Astrocyte (in vitro differentiated cells and primary cell): ENCODE data around the gene AMPD3. TPM values are rescaled to one million over a fixed set of nuclear protein-coding genes. Genes with fewer than 3 reads are reported as not detected.

Experiments used
- DNase-seq: peaks from one replicate; pipeline ENCODE4 v3.0.0-alpha.2; 2010; ENCODE audit warnings: low read depth
- FAIRE-seq: peaks from 2 replicates; lab custom pipeline; 2011; peaks lifted over from hg19 to GRCh38; lab: Jason Lieb, UNC
- H2AFZ ChIP-seq: 2 replicates; pipeline ENCODE4 v1.6.0; 2012; ENCODE audit warnings: low read depth, low read length, inconsistent platforms
- H3K27ac ChIP-seq: 2 replicates; pipeline ENCODE4 v1.5.1; 2011; ENCODE audit warnings: low read depth, low read length, inconsistent platforms
- H3K27me3 ChIP-seq: 2 replicates; pipeline ENCODE4 v1.6.0; 2011; ENCODE audit warnings: low read length, inconsistent platforms; ENCODE audit not compliant: insufficient read depth
- H3K36me3 ChIP-seq: 2 replicates; pipeline ENCODE4 v1.5.1; 2011; ENCODE audit warnings: low read length, inconsistent platforms; ENCODE audit not compliant: insufficient read depth
- H3K4me1 ChIP-seq: 2 replicates; pipeline ENCODE4 v1.5.1; 2011; ENCODE audit warnings: low read length, inconsistent platforms; ENCODE audit not compliant: insufficient read depth
- H3K4me2 ChIP-seq: 2 replicates; pipeline ENCODE4 v1.6.0; 2012; ENCODE audit warnings: low read length, inconsistent platforms
- H3K4me3 ChIP-seq: 2 replicates; pipeline ENCODE4 v1.5.1; 2011; ENCODE audit warnings: low read depth, mild to moderate bottlenecking, low read length, inconsistent platforms; ENCODE audit not compliant: insufficient read depth
- H3K79me2 ChIP-seq: 2 replicates; pipeline ENCODE4 v1.6.0; 2012; ENCODE audit warnings: mild to moderate bottlenecking, low read length, inconsistent platforms; ENCODE audit not compliant: insufficient read depth
- H3K9ac ChIP-seq: 2 replicates; pipeline ENCODE4 v1.6.0; 2012; ENCODE audit warnings: mild to moderate bottlenecking, low read length, inconsistent platforms
- H3K9me3 ChIP-seq: 2 replicates; pipeline ENCODE4 v1.5.1; 2012; ENCODE audit warnings: low read depth, mild to moderate bottlenecking, low read length, inconsistent platforms; ENCODE audit not compliant: insufficient read depth
- H4K20me1 ChIP-seq: 2 replicates; pipeline ENCODE4 v1.6.0; 2012; ENCODE audit warnings: low read length, inconsistent platforms; ENCODE audit not compliant: insufficient read depth
- H3K27ac Mint-ChIP-seq: one replicate; pipeline ENCODE4 v1.8.0; 2021; ENCODE audit warnings: mild to moderate bottlenecking, mixed read lengths; ENCODE audit not compliant: unreplicated experiment
- H3K27me3 Mint-ChIP-seq: one replicate; pipeline ENCODE4 v1.8.0; 2021; ENCODE audit warnings: low read depth, mixed read lengths; ENCODE audit not compliant: unreplicated experiment
- H3K36me3 Mint-ChIP-seq: one replicate; pipeline ENCODE4 v1.8.0; 2021; ENCODE audit warnings: low read depth, mixed read lengths; ENCODE audit not compliant: unreplicated experiment
- H3K4me1 Mint-ChIP-seq: one replicate; pipeline ENCODE4 v1.8.0; 2021; ENCODE audit warnings: low read depth, mixed read lengths; ENCODE audit not compliant: unreplicated experiment
- H3K4me3 Mint-ChIP-seq: one replicate; pipeline ENCODE4 v1.8.0; 2021; ENCODE audit warnings: mild to moderate bottlenecking, moderate library complexity, mixed read lengths; ENCODE audit not compliant: unreplicated experiment
- H3K9me3 Mint-ChIP-seq: one replicate; pipeline ENCODE4 v1.8.0; 2021; ENCODE audit warnings: mild to moderate bottlenecking, mixed read lengths; ENCODE audit not compliant: unreplicated experiment
- EZH2 ChIP-seq: IDR thresholded peaks from 2 replicates; pipeline ENCODE4 v1.6.1; 2012; ENCODE audit warnings: mild to moderate bottlenecking, low read length, inconsistent platforms; ENCODE audit not compliant: insufficient read depth
- total RNA-seq: library from RNA; stranded (reverse); gene quantifications from 2 replicates; pipeline ENCODE4 v1.2.1, GENCODE V29; 2021
- TF ChIP-seq, protein P1 (sequence below): IDR thresholded peaks from 2 replicates; pipeline ENCODE4 v1.5.1; 2011; ENCODE audit warnings: low read depth, mild to moderate bottlenecking, inconsistent platforms, low read length, moderate library complexity; ENCODE audit not compliant: insufficient read depth

The AMPD3 gene
- total RNA-seq, 1 donor from 2014 or later: 5.6 TPM

DNA sequence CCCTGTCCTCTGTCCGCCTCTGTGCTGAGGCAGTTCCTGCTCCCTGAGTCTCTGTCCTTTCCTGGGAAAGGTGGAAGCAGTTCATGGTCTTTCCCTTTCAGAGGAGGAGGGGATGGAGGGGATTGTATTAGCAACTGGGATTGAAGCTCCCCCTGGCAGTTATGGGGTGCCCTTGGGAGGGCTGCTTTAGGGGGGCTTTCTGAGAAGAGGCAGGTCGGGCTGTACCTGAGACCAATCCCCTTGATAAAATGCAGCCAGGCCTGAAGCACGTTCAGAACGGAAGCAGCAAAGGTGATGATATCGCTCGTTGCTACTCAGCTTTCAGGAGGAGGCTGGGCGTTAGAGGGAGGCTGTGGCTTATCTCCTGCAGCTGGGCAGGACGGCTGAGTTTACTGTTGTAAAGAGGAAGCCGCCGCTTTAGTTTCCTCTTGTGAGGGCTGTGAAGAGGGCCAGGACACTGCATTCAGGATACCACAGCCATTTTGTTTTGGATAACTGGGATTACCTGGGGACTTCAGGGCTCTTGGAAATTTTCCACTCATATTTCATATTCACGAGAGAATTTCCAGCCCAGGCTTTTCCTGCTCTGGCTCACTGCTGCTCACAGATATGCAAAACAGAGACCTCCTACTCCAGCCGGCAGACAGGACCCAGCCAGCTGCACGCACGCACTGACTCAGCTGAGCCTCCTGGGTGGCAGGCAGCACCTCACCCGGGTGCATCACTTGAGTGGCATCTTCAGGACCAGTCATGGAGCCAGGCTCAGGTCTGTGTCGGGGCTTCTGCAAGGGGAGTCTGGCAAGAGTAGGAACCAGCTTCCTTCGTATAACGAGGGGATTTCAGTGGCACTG lies 798 bp downstream of the AMPD3 start:
- H3K4me1 ChIP-seq: peaks cover 26% of the 10 kb centered on the region
- Mint-ChIP-seq H3K27me3 (peaks cover 13% of the 10 kb centered on the region), H3K9me3 (peaks cover 4% of the 10 kb centered on the region), H3K4me1 (peaks cover 31% of the 10 kb centered on the region), H3K27ac (peak overlapping the region; percentile 47), H3K36me3 (no peaks in the 10 kb centered on the region), H3K4me3 (peak overlapping the region; percentile 54)
- H3K4me2 ChIP-seq: peak overlapping the region; percentile 76
- H4K20me1 ChIP-seq: no peaks in the 10 kb centered on the region
- H2AFZ ChIP-seq: peak overlapping the region; percentile 27
- peak overlapping the region; percentile 30 for H3K4me3 ChIP-seq
- no peaks in the 10 kb centered on the region for H3K36me3 ChIP-seq
- FAIRE-seq (no peak), DNase-seq (peak; percentile 80)
- peak overlapping the region; percentile 51 for H3K27ac ChIP-seq
- TF ChIP-seq, protein P1, sequence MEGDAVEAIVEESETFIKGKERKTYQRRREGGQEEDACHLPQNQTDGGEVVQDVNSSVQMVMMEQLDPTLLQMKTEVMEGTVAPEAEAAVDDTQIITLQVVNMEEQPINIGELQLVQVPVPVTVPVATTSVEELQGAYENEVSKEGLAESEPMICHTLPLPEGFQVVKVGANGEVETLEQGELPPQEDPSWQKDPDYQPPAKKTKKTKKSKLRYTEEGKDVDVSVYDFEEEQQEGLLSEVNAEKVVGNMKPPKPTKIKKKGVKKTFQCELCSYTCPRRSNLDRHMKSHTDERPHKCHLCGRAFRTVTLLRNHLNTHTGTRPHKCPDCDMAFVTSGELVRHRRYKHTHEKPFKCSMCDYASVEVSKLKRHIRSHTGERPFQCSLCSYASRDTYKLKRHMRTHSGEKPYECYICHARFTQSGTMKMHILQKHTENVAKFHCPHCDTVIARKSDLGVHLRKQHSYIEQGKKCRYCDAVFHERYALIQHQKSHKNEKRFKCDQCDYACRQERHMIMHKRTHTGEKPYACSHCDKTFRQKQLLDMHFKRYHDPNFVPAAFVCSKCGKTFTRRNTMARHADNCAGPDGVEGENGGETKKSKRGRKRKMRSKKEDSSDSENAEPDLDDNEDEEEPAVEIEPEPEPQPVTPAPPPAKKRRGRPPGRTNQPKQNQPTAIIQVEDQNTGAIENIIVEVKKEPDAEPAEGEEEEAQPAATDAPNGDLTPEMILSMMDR: no peak
- no peak for TF ChIP-seq EZH2
- H3K27me3 ChIP-seq: peaks cover 5% of the 10 kb centered on the region
- no peaks in the 10 kb centered on the region for H3K9me3 ChIP-seq
- H3K79me2 ChIP-seq: no peaks in the 10 kb centered on the region
- H3K9ac ChIP-seq: peak overlapping the region; percentile 63

DNA sequence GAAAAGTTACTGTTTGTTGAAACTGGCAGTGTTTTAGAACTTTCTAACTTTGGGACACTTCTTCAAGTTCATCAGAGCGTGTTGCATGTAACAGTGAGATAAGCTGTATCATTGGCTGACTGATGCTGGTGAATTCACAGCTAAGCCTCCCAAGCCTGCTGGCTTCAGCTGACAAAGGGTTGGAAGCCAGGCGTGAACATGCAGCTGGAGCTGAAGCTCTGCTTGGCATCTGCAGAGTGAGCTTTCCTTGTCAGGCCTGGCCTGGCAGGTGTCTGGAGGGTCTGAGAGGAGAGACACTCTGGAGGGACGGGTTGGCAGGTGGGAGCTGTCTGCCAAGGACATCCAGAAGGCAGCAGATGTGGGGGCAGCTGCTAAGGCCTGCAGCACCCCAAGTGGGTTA lies 1.5 kb downstream of the AMPD3 start:
- Histone ChIP-seq H3K9me3 (no peaks in the 10 kb centered on the region), H3K79me2 (no peaks in the 10 kb centered on the region), H3K4me1 (peaks cover 23% of the 10 kb centered on the region), H3K27me3 (no peaks in the 10 kb centered on the region), H3K9ac (peak overlapping the region; percentile 63), H3K36me3 (no peaks in the 10 kb centered on the region), H3K4me2 (peak overlapping the region; percentile 76), H2AFZ (peak overlapping the region; percentile 27), H4K20me1 (no peaks in the 10 kb centered on the region), H3K27ac (peak overlapping the region; percentile 33), H3K4me3 (no peak overlapping the region)
- peaks cover 34% of the 10 kb centered on the region for H3K4me1 Mint-ChIP-seq
- FAIRE-seq (no peak), DNase-seq (no peak)
- TF ChIP-seq EZH2: no peak
- TF ChIP-seq, protein P1: no peak
- H3K4me3 Mint-ChIP-seq: peak overlapping the region; percentile 14
- H3K9me3 Mint-ChIP-seq: peaks cover 4% of the 10 kb centered on the region
- H3K27ac Mint-ChIP-seq: peak overlapping the region; percentile 12
- H3K36me3 Mint-ChIP-seq: no peaks in the 10 kb centered on the region
- peaks cover 9% of the 10 kb centered on the region for H3K27me3 Mint-ChIP-seq

DNA sequence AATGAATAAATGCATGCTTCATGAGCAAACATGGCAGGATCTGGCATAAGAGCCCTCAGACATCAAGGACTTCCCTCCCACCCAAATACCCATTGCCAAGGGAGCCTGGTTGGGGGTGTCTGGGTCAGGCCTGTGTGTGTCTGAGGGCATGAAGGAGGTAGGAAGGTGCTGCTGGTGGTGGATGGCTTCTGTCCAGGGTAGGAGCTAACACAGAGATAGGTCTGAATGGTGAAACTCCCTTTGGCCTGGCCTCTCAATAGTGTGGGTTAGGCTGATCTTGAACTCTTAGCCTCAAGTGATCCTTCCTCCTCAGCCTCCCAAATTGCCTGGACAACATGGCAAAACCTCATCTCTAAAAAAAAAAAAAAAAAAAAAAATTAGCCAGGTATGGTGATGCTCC lies 2.8 kb downstream of the AMPD3 start:
- no peaks in the 10 kb centered on the region for H3K9me3 ChIP-seq
- H3K27me3 ChIP-seq: no peaks in the 10 kb centered on the region
- H3K4me3 ChIP-seq: no peak overlapping the region
- H3K27ac ChIP-seq: no peak overlapping the region
- no peaks in the 10 kb centered on the region for H4K20me1 ChIP-seq
- Mint-ChIP-seq H3K27me3 (peaks cover 5% of the 10 kb centered on the region), H3K9me3 (no peaks in the 10 kb centered on the region), H3K36me3 (no peaks in the 10 kb centered on the region), H3K4me3 (no peak overlapping the region), H3K27ac (no peak overlapping the region), H3K4me1 (peaks cover 34% of the 10 kb centered on the region)
- no peak overlapping the region for H3K9ac ChIP-seq
- H3K79me2 ChIP-seq: no peaks in the 10 kb centered on the region
- no peak for FAIRE-seq
- H3K36me3 ChIP-seq: no peaks in the 10 kb centered on the region
- TF ChIP-seq, protein P1: no peak
- no peak for TF ChIP-seq EZH2
- H3K4me2 ChIP-seq: no peak overlapping the region
- no peak for DNase-seq
- H3K4me1 ChIP-seq: peaks cover 23% of the 10 kb centered on the region
- no peak overlapping the region for H2AFZ ChIP-seq
